Measurements from ENCODE around the gene S100A3.

GRCh38 chr1:153527683-153528040 is 21.4 kb downstream of the S100A3 start:
- TF ChIP-seq CTCF (IDR thresholded peaks at IDR 0.05) (no peak), POLR2A (IDR thresholded peaks at IDR 0.05) (no peak)
